B cell (primary cell): ENCODE data around the gene RPL39L. TPM values are rescaled to one million over a fixed set of nuclear protein-coding genes. Genes with fewer than 3 reads are reported as not detected.

ENCODE experiments used
- ATAC-seq: fragments of 200-7000 bp; cut with Tn5 transposase; one replicate; pipeline ENCODE4 v1.10.0; 2021; ENCODE audit warnings: low read depth, mild to moderate bottlenecking, moderate number of reproducible peaks, moderate library complexity
- CTCF ChIA-PET: fragments of 350-600 bp; sonication (Branson Sonifier 250); formaldehyde crosslinking; loops from one replicate; lab custom pipeline; 2021; ENCODE audit warnings: antibody characterized with exemption, inconsistent platforms; lab: Charles Lee
- POLR2A ChIA-PET: fragments of 350-600 bp; sonication (Branson Sonifier 250); formaldehyde crosslinking; loops from one replicate; lab custom pipeline; 2021; ENCODE audit warnings: antibody characterized with exemption; lab: Charles Lee
- DNase-seq: peaks from one replicate; pipeline ENCODE4 v3.0.0; 2013
- H2AFZ ChIP-seq: 2 replicates; pipeline ENCODE4 v1.6.1; 2012; ENCODE audit warnings: mild to moderate bottlenecking, low read depth, low read length; ENCODE audit not compliant: insufficient read depth, poor library complexity, severe bottlenecking
- H3K27ac ChIP-seq, 2 donors: 1 replicate in 1 of 2; 2 replicates in 1 of 2; pipeline ENCODE4 v1.5.1; 2012 to 2013; ENCODE audit warnings: low read length in 2 of 2, mild to moderate bottlenecking in 2 of 2, moderate library complexity in 1 of 2
- H3K27me3 ChIP-seq, 4 experiments: fragments of 200-600 bp in 1 of 4; sonication (generic) in 1 of 4; replicated peaks in 1 of 4; 1 replicate in 2 of 4; 2 replicates in 2 of 4; pipeline versions ENCODE4 v1.6.1 to v1.7.0; 2013 to 2016; ENCODE audit warnings: low read length in 3 of 4, mild to moderate bottlenecking in 2 of 4, mixed read lengths in 1 of 4, moderate library complexity in 1 of 4; ENCODE audit not compliant: insufficient read depth in 4 of 4, control insufficient read depth in 3 of 4; ENCODE audit errors: control extremely low read depth in 1 of 4
- H3K36me3 ChIP-seq, 2 experiments: replicated peaks in 1 of 2; 1 replicate in 1 of 2; 2 replicates in 1 of 2; pipeline versions ENCODE4 v1.6.1 to v1.7.1; 2013; ENCODE audit warnings: low read length in 1 of 2; ENCODE audit not compliant: insufficient read depth in 2 of 2, control insufficient read depth in 1 of 2; ENCODE audit errors: control extremely low read depth in 1 of 2, extremely low read depth in 1 of 2
- H3K4me1 ChIP-seq, 2 donors: fragments of 200-600 bp in 1 of 2; sonication (generic) in 1 of 2; 1 replicate in 1 of 2; 2 replicates in 1 of 2; pipeline versions ENCODE4 v1.5.1 to v1.6.1; 2013 to 2017; ENCODE audit warnings: low read length in 2 of 2; ENCODE audit not compliant: control insufficient read depth in 2 of 2, insufficient read depth in 2 of 2
- H3K4me2 ChIP-seq: replicated peaks from 2 replicates; pipeline ENCODE3; 2012; ENCODE audit warnings: mild to moderate bottlenecking, low read depth, low read length; ENCODE audit not compliant: poor library complexity, severe bottlenecking
- H3K4me3 ChIP-seq, 5 experiments: fragments of 200-600 bp in 1 of 5; sonication (generic) in 1 of 5; 1 replicate in 3 of 5; 2 replicates in 2 of 5; pipeline versions ENCODE4 v1.5.1 to v1.7.0; 2011 to 2016; ENCODE audit warnings: low read length in 4 of 5, mild to moderate bottlenecking in 4 of 5, low read depth in 2 of 5, control low read depth in 1 of 5, moderate library complexity in 1 of 5; ENCODE audit not compliant: insufficient read depth in 1 of 5; ENCODE audit errors: control extremely low read depth in 1 of 5, extremely low read depth in 1 of 5
- H3K79me2 ChIP-seq: fragments of 200-600 bp; sonication (generic); one replicate; pipeline ENCODE4 v1.6.0; 2016; ENCODE audit warnings: low read length; ENCODE audit not compliant: control insufficient read depth, insufficient read depth
- H3K9ac ChIP-seq: fragments of 200-600 bp; sonication (generic); 2 replicates; pipeline ENCODE4 v1.6.1; 2017; ENCODE audit warnings: mild to moderate bottlenecking, low read length, moderate library complexity
- H3K9me3 ChIP-seq, 3 donors: one replicate each; pipeline versions ENCODE4 v1.6.1 to v1.7.1; 2013; ENCODE audit warnings: low read length in 2 of 3; ENCODE audit not compliant: control insufficient read depth in 2 of 3, insufficient read depth in 1 of 3; ENCODE audit errors: control extremely low read depth in 1 of 3
- H4K20me1 ChIP-seq: 2 replicates; pipeline ENCODE4 v1.6.0; 2012; ENCODE audit warnings: mild to moderate bottlenecking, low read length; ENCODE audit not compliant: insufficient read depth, control insufficient read depth, poor library complexity, severe bottlenecking
- H3K27ac Mint-ChIP-seq: one replicate; pipeline ENCODE4 v1.8.0; 2021; ENCODE audit warnings: mixed read lengths
- H3K27me3 Mint-ChIP-seq: one replicate; pipeline ENCODE4 v1.8.0; 2021; ENCODE audit warnings: mixed read lengths
- H3K4me1 Mint-ChIP-seq: one replicate; pipeline ENCODE4 v1.8.0; 2021; ENCODE audit warnings: mixed read lengths
- H3K4me3 Mint-ChIP-seq: one replicate; pipeline ENCODE4 v1.8.0; 2021; ENCODE audit warnings: mixed read lengths
- H3K9me3 Mint-ChIP-seq: one replicate; pipeline ENCODE4 v1.8.0; 2022; ENCODE audit warnings: mixed read lengths; ENCODE audit not compliant: insufficient read depth
- EZH2 ChIP-seq: IDR thresholded peaks from 2 replicates; pipeline ENCODE4 v1.6.1; 2012; ENCODE audit warnings: borderline replicate concordance, low read depth, mild to moderate bottlenecking, moderate library complexity, low read length; ENCODE audit not compliant: insufficient read depth, poor library complexity, severe bottlenecking
- WGBS: methylation state at CpG from one replicate; pipeline ENCODE4 v1.1.5; 2013; ENCODE audit warnings: missing lambda C conversion rate; ENCODE audit not compliant: insufficient coverage; 5-methylcytosine and 5-hydroxymethylcytosine counted together
- intact Hi-C: fragments of 100-400 bp; cut with micrococcal nuclease; formaldehyde crosslinking; loops from one replicate; pipeline ENCODE4 v1.10.0; 2022
- polyA plus RNA-seq: library from polyadenylated mRNA; depleted of rRNA; stranded (reverse); fragments of >200 nt; gene quantifications from 2 replicates; pipeline ENCODE4 v1.2.3, GENCODE V29; 2012
- total RNA-seq, 2 donors: library from RNA; stranded (reverse); fragments of 120-200 nt in 1 of 2; gene quantifications; 1 replicate in 1 of 2; 2 replicates in 1 of 2; pipeline versions ENCODE4 v1.2.3 to v1.2.4, GENCODE V29; 2013 to 2022
- TF ChIP-seq, protein P1 (sequence below): fragments of 200-600 bp; IDR thresholded peaks from one replicate; pipeline ENCODE4 v1.8.0; 2022; ENCODE audit warnings: antibody characterized with exemption, mild to moderate bottlenecking

The RPL39L gene
- total and polyA plus RNA-seq, 2 donors (not counting 1 experiment from before 2014, with no cell fraction given): 3.1 to 4.5 TPM

DNA sequence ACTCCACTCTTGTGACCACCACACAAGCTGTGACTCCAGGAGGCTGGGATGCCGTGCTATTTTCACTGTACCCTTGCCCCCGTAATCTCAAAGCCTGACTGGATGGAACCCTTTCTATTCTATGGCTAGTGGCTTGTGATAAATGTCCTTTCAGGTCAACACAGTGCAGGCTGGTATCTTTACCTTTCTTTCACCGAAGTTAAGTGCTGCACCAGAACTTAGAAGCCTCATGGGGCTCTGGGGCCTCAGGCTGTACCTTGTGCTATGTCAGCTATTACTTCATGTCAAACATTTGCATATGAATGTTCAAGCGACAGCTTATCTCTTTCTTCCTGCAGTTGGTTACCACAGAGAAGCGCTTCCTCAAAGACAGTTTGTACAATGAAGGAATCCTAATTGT lies 66.8 kb downstream of the RPL39L start:
- CTCF ChIA-PET: interaction anchor here (0.6 to 1.2 kb wide), 4 partner anchors 47 to 223 kb away, joined by 3 to 5 read pairs (median 3); no protein-coding TSS in a partner anchor
- POLR2A ChIA-PET: interaction anchor here (0.6 to 1.1 kb wide), 2 partner anchors 11 to 45 kb away, joined by 3 read pairs; no protein-coding TSS in a partner anchor
- peak; percentile 74 for ATAC-seq

GRCh38 chr3:187072102-187072501 lies 67.2 kb downstream of the RPL39L start:
- H4K20me1 ChIP-seq: peaks cover 44% of the 10 kb centered on the region
- 84% methylated on average over 3 of the region's 3 CpGs for WGBS
- peaks cover 59% of the 10 kb centered on the region for H3K79me2 ChIP-seq
- no peaks in the 10 kb centered on the region for H3K9me3 ChIP-seq
- no peak overlapping the region for H3K9ac ChIP-seq
- DNase-seq (no peak), ATAC-seq (peak; percentile 5)
- TF ChIP-seq, protein P1, sequence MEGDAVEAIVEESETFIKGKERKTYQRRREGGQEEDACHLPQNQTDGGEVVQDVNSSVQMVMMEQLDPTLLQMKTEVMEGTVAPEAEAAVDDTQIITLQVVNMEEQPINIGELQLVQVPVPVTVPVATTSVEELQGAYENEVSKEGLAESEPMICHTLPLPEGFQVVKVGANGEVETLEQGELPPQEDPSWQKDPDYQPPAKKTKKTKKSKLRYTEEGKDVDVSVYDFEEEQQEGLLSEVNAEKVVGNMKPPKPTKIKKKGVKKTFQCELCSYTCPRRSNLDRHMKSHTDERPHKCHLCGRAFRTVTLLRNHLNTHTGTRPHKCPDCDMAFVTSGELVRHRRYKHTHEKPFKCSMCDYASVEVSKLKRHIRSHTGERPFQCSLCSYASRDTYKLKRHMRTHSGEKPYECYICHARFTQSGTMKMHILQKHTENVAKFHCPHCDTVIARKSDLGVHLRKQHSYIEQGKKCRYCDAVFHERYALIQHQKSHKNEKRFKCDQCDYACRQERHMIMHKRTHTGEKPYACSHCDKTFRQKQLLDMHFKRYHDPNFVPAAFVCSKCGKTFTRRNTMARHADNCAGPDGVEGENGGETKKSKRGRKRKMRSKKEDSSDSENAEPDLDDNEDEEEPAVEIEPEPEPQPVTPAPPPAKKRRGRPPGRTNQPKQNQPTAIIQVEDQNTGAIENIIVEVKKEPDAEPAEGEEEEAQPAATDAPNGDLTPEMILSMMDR: no peak
- TF ChIP-seq EZH2: no peak
- H3K4me1 Mint-ChIP-seq: peaks cover 62% of the 10 kb centered on the region
- peak overlapping the region; percentile 56 for H3K4me3 Mint-ChIP-seq
- peaks cover 5 to 94% of the 10 kb centered on the region in 2 experiments for H3K36me3 ChIP-seq
- no peaks in the 10 kb centered on the region for H3K9me3 Mint-ChIP-seq
- H3K4me2 ChIP-seq: peak overlapping the region; percentile 43
- peaks cover 35 to 55% of the 10 kb centered on the region in 2 donors for H3K4me1 ChIP-seq
- no peaks in the 10 kb centered on the region for H3K27me3 Mint-ChIP-seq
- ChIA-PET CTCF (interaction anchor here (0.6 to 1.3 kb wide), 4 partner anchors 48 to 223 kb away, joined by 3 read pairs; no protein-coding TSS in a partner anchor), POLR2A (interaction anchor here (1.1 kb wide), 1 partner anchor 44 kb away, joined by 3 read pairs; no protein-coding TSS in a partner anchor)
- H2AFZ ChIP-seq: no peak overlapping the region
- peak overlapping the region; percentile 62 to 66 for H3K27ac ChIP-seq
- intact Hi-C loops: no loop called here
- peak overlapping the region; percentile 80 for H3K27ac Mint-ChIP-seq
- H3K4me3 ChIP-seq: no peak overlapping the region
- H3K27me3 ChIP-seq: no peaks in the 10 kb centered on the region

More for the DNA sequence above, 66.8 kb downstream of the RPL39L start:
- H3K9ac ChIP-seq: no peak overlapping the region
- peak overlapping the region; percentile 62 to 66 for H3K27ac ChIP-seq
- H3K27ac Mint-ChIP-seq: peak overlapping the region; percentile 80
- H3K27me3 Mint-ChIP-seq: no peaks in the 10 kb centered on the region
- DNase-seq: peak; percentile 65
- H3K4me2 ChIP-seq: peak overlapping the region; percentile 43
- H3K4me1 ChIP-seq: peaks cover 31 to 50% of the 10 kb centered on the region in 2 donors
- H3K9me3 ChIP-seq: no peaks in the 10 kb centered on the region
- peaks cover 58% of the 10 kb centered on the region for H3K4me1 Mint-ChIP-seq
- TF ChIP-seq, protein P1: no peak
- no peak for TF ChIP-seq EZH2
- H3K79me2 ChIP-seq: peaks cover 55% of the 10 kb centered on the region
- no peak overlapping the region for H3K4me3 ChIP-seq
- H3K9me3 Mint-ChIP-seq: no peaks in the 10 kb centered on the region
- no peak overlapping the region for H2AFZ ChIP-seq
- H3K36me3 ChIP-seq: peaks cover 5 to 94% of the 10 kb centered on the region in 2 experiments
- peaks cover 45% of the 10 kb centered on the region for H4K20me1 ChIP-seq
- no peaks in the 10 kb centered on the region for H3K27me3 ChIP-seq
- intact Hi-C loops: no loop called here
- WGBS: 40% methylated on average over 2 of the region's 5 CpGs
- peak overlapping the region; percentile 59 for H3K4me3 Mint-ChIP-seq
